Loucy (cell line): ENCODE data around the gene BNIP3.

ENCODE experiments used
- H2AFZ ChIP-seq: fragments of 200-600 bp; sonication (generic); 2 replicates; pipeline ENCODE4 v1.6.0; 2016; ENCODE audit warnings: antibody characterized with exemption, mild to moderate bottlenecking, low read length, moderate library complexity
- H3F3A ChIP-seq: fragments of 200-600 bp; 2 replicates; pipeline ENCODE4 v1.6.0; 2016; ENCODE audit warnings: antibody characterized with exemption, low read depth, mild to moderate bottlenecking
- H3K27me3 ChIP-seq: fragments of 200-600 bp; sonication (generic); 2 replicates; pipeline ENCODE4 v1.6.1; 2014; ENCODE audit warnings: low read length, mild to moderate bottlenecking; ENCODE audit not compliant: insufficient read depth, poor library complexity, severe bottlenecking
- H3K36me3 ChIP-seq: fragments of 200-600 bp; sonication (generic); 2 replicates; pipeline ENCODE4 v1.6.1; 2016; ENCODE audit warnings: low read length; ENCODE audit not compliant: insufficient read depth
- H3K4me1 ChIP-seq: fragments of 200-600 bp; sonication (generic); 2 replicates; pipeline ENCODE4 v1.5.1; 2014; ENCODE audit warnings: low read length, mild to moderate bottlenecking; ENCODE audit not compliant: insufficient read depth, poor library complexity, severe bottlenecking
- H3K4me2 ChIP-seq: fragments of 200-600 bp; sonication (generic); 2 replicates; pipeline ENCODE4 v1.6.0; 2014; ENCODE audit warnings: antibody characterized with exemption, low read length, low read depth, mild to moderate bottlenecking; ENCODE audit not compliant: poor library complexity, severe bottlenecking
- H3K4me3 ChIP-seq: fragments of 200-600 bp; sonication (generic); 2 replicates; pipeline ENCODE4 v1.5.1; 2014; ENCODE audit warnings: low read length, mild to moderate bottlenecking, mixed read lengths; ENCODE audit not compliant: poor library complexity, severe bottlenecking
- H3K79me2 ChIP-seq: fragments of 200-600 bp; sonication (generic); 2 replicates; pipeline ENCODE4 v1.6.1; 2014; ENCODE audit warnings: low read length; ENCODE audit not compliant: insufficient read depth
- H3K9ac ChIP-seq: fragments of 200-600 bp; sonication (generic); 2 replicates; pipeline ENCODE4 v1.6.0; 2014; ENCODE audit warnings: mild to moderate bottlenecking, low read depth, low read length, moderate library complexity; ENCODE audit not compliant: poor library complexity, severe bottlenecking
- H3K9me2 ChIP-seq: fragments of 200-600 bp; sonication (generic); replicated peaks from 2 replicates; pipeline ENCODE4 v1.6.1; 2016; ENCODE audit warnings: low read depth, low read length, mixed read lengths
- H3K9me3 ChIP-seq: fragments of 200-600 bp; sonication (generic); 2 replicates; pipeline ENCODE4 v1.6.1; 2014; ENCODE audit warnings: mild to moderate bottlenecking, antibody characterized with exemption, low read length, low read depth; ENCODE audit not compliant: insufficient read depth
- H4K20me1 ChIP-seq: fragments of 200-600 bp; sonication (generic); 2 replicates; pipeline ENCODE4 v1.6.0; 2014; ENCODE audit warnings: antibody characterized with exemption, low read length, mild to moderate bottlenecking; ENCODE audit not compliant: insufficient read depth, poor library complexity, severe bottlenecking
- CTCF ChIP-seq: fragments of 200-600 bp; sonication (generic); conservative IDR thresholded peaks from 2 replicates; pipeline ENCODE4 v1.5.1; 2014; ENCODE audit warnings: mild to moderate bottlenecking, antibody characterized with exemption, low read length
- EZH2phosphoT487 ChIP-seq: fragments of 200-600 bp; IDR thresholded peaks from 2 replicates; pipeline ENCODE4 v1.6.1; 2018; ENCODE audit warnings: antibody characterized with exemption, mild to moderate bottlenecking, moderate library complexity, borderline replicate concordance

Gene BNIP3

GRCh38 chr10:131979336-131979735 lies 2.4 kb downstream of the BNIP3 start:
- no peaks in the 10 kb centered on the region for H4K20me1 ChIP-seq
- no peaks in the 10 kb centered on the region for H3K9me2 ChIP-seq
- H3K9me3 ChIP-seq: no peaks in the 10 kb centered on the region
- H3K36me3 ChIP-seq: no peaks in the 10 kb centered on the region
- no peaks in the 10 kb centered on the region for H3K79me2 ChIP-seq
- H3K27me3 ChIP-seq: no peaks in the 10 kb centered on the region
- no peak overlapping the region for H3K4me2 ChIP-seq
- H2AFZ ChIP-seq: no peak overlapping the region
- TF ChIP-seq EZH2phosphoT487: no peak
- no peak for TF ChIP-seq CTCF
- no peak overlapping the region for H3K4me3 ChIP-seq
- H3K9ac ChIP-seq: no peak overlapping the region
- H3F3A ChIP-seq: no peaks in the 10 kb centered on the region
- no peaks in the 10 kb centered on the region for H3K4me1 ChIP-seq

DNA sequence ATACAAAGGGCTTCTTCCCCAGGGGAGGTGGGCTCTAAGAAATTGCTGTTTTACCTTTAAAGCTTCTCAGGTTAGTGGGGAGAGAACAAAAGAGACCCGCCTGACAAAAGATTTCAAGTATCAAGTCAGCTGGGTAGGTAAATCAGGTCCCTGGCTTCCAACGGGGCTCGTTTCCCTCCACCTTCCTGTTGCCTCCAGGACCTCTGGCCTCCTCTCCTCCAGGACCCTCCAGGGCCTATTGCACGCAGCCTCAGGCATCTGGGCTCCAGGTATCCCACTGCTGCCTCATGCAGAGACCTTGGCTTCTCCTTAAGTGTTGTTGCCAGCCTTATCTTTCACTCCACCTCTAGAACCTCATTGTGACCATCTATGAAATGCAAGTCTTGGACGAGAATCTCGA lies 2.9 kb downstream of the BNIP3 start:
- Histone ChIP-seq H3K4me2 (no peak overlapping the region), H3K9me2 (no peaks in the 10 kb centered on the region), H4K20me1 (no peaks in the 10 kb centered on the region), H3K79me2 (no peaks in the 10 kb centered on the region), H3K36me3 (no peaks in the 10 kb centered on the region), H3K4me1 (no peaks in the 10 kb centered on the region), H3K9ac (no peak overlapping the region), H3K4me3 (no peak overlapping the region), H3F3A (no peaks in the 10 kb centered on the region), H3K27me3 (no peaks in the 10 kb centered on the region), H2AFZ (no peak overlapping the region), H3K9me3 (no peaks in the 10 kb centered on the region)
- no peak for TF ChIP-seq EZH2phosphoT487
- no peak for TF ChIP-seq CTCF

DNA sequence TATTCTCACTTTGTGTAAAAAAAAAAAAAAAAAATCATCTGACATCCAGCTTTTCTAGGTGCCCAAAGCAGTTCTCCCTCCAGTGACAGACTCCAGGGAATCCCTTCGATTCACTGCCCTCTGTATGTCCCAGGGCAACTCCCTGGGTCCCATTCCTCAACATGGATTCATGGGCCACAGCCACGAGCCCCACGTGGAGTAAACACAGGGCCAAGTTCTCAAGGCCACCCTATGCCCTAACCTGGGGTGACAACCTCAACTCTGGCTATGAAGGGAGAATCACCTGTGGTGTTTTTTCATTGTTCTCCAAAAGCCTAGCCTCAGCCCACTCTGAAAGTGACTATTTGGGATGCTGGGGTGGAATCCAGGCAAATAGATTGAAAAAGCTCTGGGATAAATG lies 3.4 kb downstream of the BNIP3 start:
- H3K79me2 ChIP-seq: no peaks in the 10 kb centered on the region
- H3K9me2 ChIP-seq: no peaks in the 10 kb centered on the region
- H4K20me1 ChIP-seq: no peaks in the 10 kb centered on the region
- peaks cover 2% of the 10 kb centered on the region for H3K4me1 ChIP-seq
- H3K9me3 ChIP-seq: no peaks in the 10 kb centered on the region
- no peaks in the 10 kb centered on the region for H3F3A ChIP-seq
- H3K27me3 ChIP-seq: no peaks in the 10 kb centered on the region
- no peak overlapping the region for H3K4me3 ChIP-seq
- H3K4me2 ChIP-seq: no peak overlapping the region
- no peaks in the 10 kb centered on the region for H3K36me3 ChIP-seq
- H2AFZ ChIP-seq: no peak overlapping the region
- no peak overlapping the region for H3K9ac ChIP-seq
- TF ChIP-seq EZH2phosphoT487 (no peak), CTCF (no peak)
